ENCODE results near the gene FLOT1. TPM values are rescaled to one million over a fixed set of nuclear protein-coding genes. Genes with fewer than 3 reads are reported as not detected.

Gene FLOT1
- total and polyA plus RNA-seq, 9 of the 15 experiments (the other 6 are each of a cell fraction or from before 2014, with no cell fraction given) = 11.7 to 149 (median 118) TPM

GRCh38 chr6:30721198-30722024 is 21.1 kb downstream of the FLOT1 start:
- H4K20me1 ChIP-seq (replicated peaks; ENCODE audit: control insufficient read depth, insufficient read depth, low read length) = peaks cover 44% of the 10 kb centered on the region
- FAIRE-seq (no peak), ATAC-seq (peak; percentile 47), DNase-seq (ENCODE audit: extremely low read depth in 1 of 4, low spot score in 3 of 4) (peak; percentile 90 to 98 (median 92))
- H2AFZ ChIP-seq (ENCODE audit: low read depth, low read length) = no peak overlapping the region
- in situ Hi-C loops (cut with MboI) = loop anchor here (5.0 to 10.0 kb wide), 2 partner anchors 47 to 239 kb away; partner anchors contain the start of gene DHX16
- peaks cover 87% of the 10 kb centered on the region for H3K79me2 ChIP-seq (ENCODE audit: control insufficient read depth, insufficient read depth, low read length)
- no peaks in the 10 kb centered on the region for H3K27me3 ChIP-seq (ENCODE audit: control insufficient read depth in 2 of 2, insufficient read depth in 2 of 2, low read length in 2 of 2)
- peak overlapping the region; percentile 89 for H3K4me3 ChIP-seq
- H3K4me1 ChIP-seq (replicated peaks in 1 of 2; ENCODE audit: control insufficient read depth in 2 of 2, insufficient read depth in 2 of 2, low read length in 2 of 2) = peaks cover 19 to 21% of the 10 kb centered on the region in 2 experiments
- peaks cover 4% of the 10 kb centered on the region for H3K9me1 ChIP-seq (ENCODE audit: control insufficient read depth, insufficient read depth, low read length)
- ChIA-PET POLR2A (interaction anchor here (0.6 to 27.1 kb wide), 18 partner anchors 8 to 388 kb away, joined by 3 to 524 read pairs (median 4); partner anchors contain the start of genes GTF2H4 and NRM), CTCF (ENCODE audit: low intra/inter-chr PET ratio) (interaction anchor here (0.5 to 5.0 kb wide), 8 partner anchors 10 to 238 kb away, joined by 3 to 92 read pairs (median 6); partner anchors contain the start of gene PPP1R18)
- H3K36me3 ChIP-seq (ENCODE audit: control insufficient read depth, insufficient read depth, low read length) = peaks cover 48% of the 10 kb centered on the region
- H3K9ac ChIP-seq (ENCODE audit: insufficient read depth in 1 of 2, low read depth in 2 of 2, low read length in 2 of 2) = peak overlapping the region; percentile 96
- H3K9me3 ChIP-seq (replicated peaks; ENCODE audit: control insufficient read depth, insufficient read depth, low read depth, low read length) = no peaks in the 10 kb centered on the region
- H3K4me2 ChIP-seq (ENCODE audit: insufficient read depth, low read length) = peak overlapping the region; percentile 98
- under 1% methylated on average over 64 of the region's 71 CpGs for WGBS (ENCODE audit: insufficient coverage, low coverage, missing lambda C conversion rate)
- BruUV-seq (replicated peaks) = no TSS peak
- intact Hi-C loops (cut with micrococcal nuclease) = loop anchor here (1.0 to 2.0 kb wide), 3 partner anchors 21 to 155 kb away; partner anchors contain the start of gene FLOT1
- H3K27ac ChIP-seq (ENCODE audit: extremely low read depth, low read depth, low read length) = peak overlapping the region; percentile 91
- TF ChIP-seq, protein P1, sequence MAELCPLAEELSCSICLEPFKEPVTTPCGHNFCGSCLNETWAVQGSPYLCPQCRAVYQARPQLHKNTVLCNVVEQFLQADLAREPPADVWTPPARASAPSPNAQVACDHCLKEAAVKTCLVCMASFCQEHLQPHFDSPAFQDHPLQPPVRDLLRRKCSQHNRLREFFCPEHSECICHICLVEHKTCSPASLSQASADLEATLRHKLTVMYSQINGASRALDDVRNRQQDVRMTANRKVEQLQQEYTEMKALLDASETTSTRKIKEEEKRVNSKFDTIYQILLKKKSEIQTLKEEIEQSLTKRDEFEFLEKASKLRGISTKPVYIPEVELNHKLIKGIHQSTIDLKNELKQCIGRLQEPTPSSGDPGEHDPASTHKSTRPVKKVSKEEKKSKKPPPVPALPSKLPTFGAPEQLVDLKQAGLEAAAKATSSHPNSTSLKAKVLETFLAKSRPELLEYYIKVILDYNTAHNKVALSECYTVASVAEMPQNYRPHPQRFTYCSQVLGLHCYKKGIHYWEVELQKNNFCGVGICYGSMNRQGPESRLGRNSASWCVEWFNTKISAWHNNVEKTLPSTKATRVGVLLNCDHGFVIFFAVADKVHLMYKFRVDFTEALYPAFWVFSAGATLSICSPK (IDR thresholded peaks at IDR 0.05; ENCODE audit: borderline replicate concordance) = no peak
- TF ChIP-seq CHCHD3 (CRISPR knock-in tag; IDR thresholded peaks at IDR 0.05) (no peak; the same call in 1 of the 2 replicates), ZSCAN29 (IDR thresholded peaks at IDR 0.05) (no peak), PHF8 (IDR thresholded peaks at IDR 0.05; ENCODE audit: borderline replicate concordance, low read length) (peak; percentile 23; the same call in 1 of the 2 replicates), ZFP30 (CRISPR knock-in tag; IDR thresholded peaks at IDR 0.05; ENCODE audit: borderline replicate concordance) (no peak), ZC3H4 (CRISPR knock-in tag; IDR thresholded peaks at IDR 0.05; ENCODE audit: borderline replicate concordance) (no peak; the same call in 1 of the 2 replicates), U2AF1 (optimal IDR thresholded peaks at IDR 0.05; ENCODE audit: low read depth, low read length) (peak; percentile 86), RBM17 (IDR thresholded peaks at IDR 0.05; ENCODE audit: borderline replicate concordance, low read depth, low read length) (no peak), DMBX1 (CRISPR knock-in tag; IDR thresholded peaks at IDR 0.05; ENCODE audit: borderline replicate concordance) (peak; percentile 18; the same call in 1 of the 2 replicates), ZNF121 (CRISPR knock-in tag; conservative IDR thresholded peaks at IDR 0.05) (no peak), MEIS2 (IDR thresholded peaks at IDR 0.05; ENCODE audit: partially characterized antibody) (peak; percentile 72), RFX7 (CRISPR knock-in tag; IDR thresholded peaks at IDR 0.05) (no peak; the same call in 1 of the 2 replicates)
